GM21529 (cell line): ENCODE results near the gene SNTG2.

Experiments
- ATAC-seq: cut with Tn5 transposase; IDR thresholded peaks from one replicate; pipeline ENCODE4 v1.9.1; 2021; ENCODE audit not compliant: unreplicated experiment

Gene SNTG2

DNA sequence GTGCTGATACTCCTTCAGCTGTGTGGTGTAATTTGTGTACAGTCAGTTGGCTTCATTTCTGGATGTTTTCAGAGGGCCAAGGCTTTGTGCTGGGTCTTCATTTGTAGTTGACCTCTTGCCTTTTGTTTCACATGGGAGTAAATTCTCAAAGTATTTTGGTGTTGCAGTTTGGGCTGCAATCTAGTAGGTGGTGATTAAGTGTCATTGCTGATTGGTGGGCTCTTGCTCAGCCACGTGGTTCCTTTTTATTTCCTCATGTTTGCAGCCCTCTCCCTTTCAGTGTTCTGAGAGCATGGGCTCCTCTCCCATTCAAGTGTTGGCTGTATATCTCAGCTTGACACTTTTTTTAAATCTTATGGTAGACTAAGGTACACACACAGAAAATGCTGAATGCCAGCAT is 96.8 kb downstream of the SNTG2 start:
- no peak for ATAC-seq

DNA sequence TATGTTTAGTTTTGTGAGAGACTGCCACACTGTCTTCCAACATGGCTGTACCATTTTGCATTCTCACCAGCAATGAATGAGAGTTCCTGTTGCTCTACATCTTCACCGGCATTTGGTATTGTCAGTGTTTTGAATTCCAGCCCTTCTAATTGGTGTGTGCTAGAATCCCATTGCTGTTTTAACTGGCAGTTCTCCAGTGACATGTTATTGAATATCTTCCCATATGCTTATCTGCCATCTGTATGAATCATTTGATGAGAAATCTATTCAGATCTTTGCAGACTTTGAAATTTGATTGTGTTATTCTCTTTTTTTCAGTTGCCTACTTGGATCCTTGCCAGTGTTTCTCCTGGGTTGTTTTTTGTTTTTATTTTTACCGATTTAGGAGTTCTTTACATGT is 99.0 kb downstream of the SNTG2 start:
- ATAC-seq, result no peak

- no peak for ATAC-seq
Measured at GRCh38 chr2:1051075-1051474, 100.4 kb downstream of the SNTG2 start.

DNA sequence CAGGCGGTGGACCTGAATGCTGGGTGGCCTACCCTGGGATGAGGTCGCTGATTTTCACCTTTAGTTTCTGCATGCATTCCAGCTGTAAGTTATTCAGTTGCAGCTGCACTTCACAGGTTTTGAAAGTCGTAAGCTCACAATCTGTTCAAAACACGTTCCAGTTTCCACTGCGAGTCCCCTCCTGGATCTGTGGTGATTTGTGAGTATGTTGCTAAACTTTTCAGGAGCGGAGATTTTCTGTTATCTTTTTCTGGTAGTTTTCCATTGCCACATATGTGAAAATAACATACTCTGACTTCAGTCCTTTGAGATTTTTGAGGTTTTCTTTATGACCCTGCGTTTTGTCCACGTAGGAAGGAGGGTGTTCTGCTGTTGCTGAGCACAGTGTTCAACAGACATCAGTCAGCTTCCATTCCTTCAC is 102.1 kb downstream of the SNTG2 start:
- ATAC-seq, result no peak

DNA sequence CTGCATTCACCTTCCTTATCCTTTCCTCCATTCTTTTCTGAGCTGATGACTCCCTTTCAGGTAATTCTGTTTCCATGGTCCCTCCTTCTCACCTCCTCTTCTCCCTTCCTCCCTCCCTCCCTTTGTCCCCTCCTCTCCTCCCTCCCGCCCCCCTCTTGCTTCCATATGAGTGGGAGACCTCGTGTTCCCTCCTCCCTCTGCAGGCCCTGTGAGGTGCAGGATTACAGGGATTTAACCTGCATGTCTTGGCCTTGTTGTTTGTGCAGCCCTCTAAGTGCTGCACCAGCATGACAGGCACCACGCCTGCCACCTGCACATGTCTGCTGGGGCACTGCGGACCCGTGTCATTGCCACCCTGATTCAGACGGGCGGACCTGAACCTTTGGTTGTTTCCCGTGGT is 103.1 kb downstream of the SNTG2 start:
- no peak for ATAC-seq

DNA sequence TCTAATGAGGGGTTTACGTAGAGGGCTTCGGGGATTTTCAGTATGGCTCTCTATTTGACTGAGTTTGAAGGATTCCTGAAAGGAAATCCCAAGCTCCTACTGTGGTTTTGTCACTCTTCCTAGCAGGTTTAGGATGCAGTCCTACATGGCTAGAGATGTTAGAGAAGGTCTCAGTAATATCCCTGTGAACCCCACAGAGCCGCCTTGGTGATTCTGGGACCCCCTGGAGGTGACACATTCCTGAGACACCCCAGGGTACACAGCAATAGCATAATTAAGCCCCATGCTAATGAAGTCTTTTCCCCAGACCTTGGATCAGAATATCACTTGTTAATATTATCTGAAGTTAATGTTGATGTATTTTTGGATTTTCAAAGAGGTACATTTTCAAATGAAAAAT is 103.8 kb downstream of the SNTG2 start:
- ATAC-seq, result no peak

GRCh38 chr2:1055014-1055595 is 104.5 kb downstream of the SNTG2 start:
- ATAC-seq, result no peak

DNA sequence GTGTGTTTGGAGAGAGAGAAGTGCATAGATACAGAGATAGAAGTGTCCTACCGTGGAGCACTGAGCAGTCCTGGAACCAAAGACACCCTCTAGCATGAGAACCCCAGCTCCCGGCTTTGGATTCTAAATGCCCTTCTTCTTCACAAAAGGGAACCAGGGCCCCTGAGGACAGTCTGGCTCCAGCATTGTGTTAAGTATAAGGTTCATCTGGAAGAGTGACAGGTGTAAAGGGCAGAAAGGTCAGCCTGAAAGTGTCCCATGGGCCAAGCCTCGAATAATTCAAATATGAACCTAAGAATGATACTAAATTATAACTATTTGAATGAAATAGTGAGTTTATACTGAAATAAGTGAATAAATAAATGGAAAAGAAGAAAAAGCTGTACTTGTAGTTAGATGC is 109.7 kb downstream of the SNTG2 start:
- ATAC-seq, result no peak

- no peak for ATAC-seq
Measured at GRCh38 chr2:1060987-1061386, 110.3 kb downstream of the SNTG2 start.

- ATAC-seq, result no peak
Measured at GRCh38 chr2:1068241-1068640, 117.6 kb downstream of the SNTG2 start.

- ATAC-seq, result no peak
Measured at GRCh38 chr2:1068822-1069221, 118.2 kb downstream of the SNTG2 start.

- ATAC-seq, result no peak
Measured at GRCh38 chr2:1069847-1070246, 119.2 kb downstream of the SNTG2 start.

GRCh38 chr2:1070601-1071000 is 120.0 kb downstream of the SNTG2 start:
- ATAC-seq, result no peak

DNA sequence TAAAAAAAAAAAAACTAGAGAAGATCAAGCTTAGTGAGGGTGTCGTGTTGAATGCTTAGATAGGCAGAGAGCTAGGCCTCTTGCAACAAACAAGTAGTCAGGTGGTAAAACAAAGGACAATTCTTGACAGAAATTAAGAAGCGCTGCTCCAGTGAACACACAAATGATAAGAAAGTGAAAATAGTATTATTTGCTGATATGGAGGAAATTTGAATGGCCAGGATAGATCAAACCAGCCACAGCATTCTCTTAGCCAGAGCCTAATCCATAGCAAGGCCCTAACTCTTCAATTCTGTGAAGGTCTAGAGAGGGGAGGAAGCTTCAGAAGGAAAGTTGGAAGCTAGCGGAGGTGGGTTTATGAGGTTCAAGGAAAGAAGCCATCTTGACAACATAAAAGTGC is 121.0 kb downstream of the SNTG2 start:
- no peak for ATAC-seq

DNA sequence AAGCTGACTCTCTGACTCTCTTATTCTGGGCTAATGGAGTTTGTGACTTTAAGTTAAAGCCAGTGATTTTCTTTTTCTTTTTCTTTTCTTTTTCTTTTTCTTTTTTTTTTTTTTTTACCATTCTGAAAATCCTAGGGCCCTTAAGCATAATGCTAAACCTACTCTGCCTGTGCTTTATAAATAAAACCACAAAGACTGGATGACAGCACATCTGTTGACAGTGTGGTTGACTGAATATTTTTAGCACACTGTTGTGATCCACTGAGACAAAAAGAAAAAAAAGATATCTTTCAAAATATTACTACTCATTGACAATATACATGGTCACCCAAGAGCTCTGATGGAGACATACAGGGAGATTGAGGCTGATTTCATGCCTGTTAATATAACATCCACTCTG is 121.6 kb downstream of the SNTG2 start:
- no peak for ATAC-seq

GRCh38 chr2:1077911-1078310 is 127.3 kb downstream of the SNTG2 start:
- ATAC-seq, result no peak

DNA sequence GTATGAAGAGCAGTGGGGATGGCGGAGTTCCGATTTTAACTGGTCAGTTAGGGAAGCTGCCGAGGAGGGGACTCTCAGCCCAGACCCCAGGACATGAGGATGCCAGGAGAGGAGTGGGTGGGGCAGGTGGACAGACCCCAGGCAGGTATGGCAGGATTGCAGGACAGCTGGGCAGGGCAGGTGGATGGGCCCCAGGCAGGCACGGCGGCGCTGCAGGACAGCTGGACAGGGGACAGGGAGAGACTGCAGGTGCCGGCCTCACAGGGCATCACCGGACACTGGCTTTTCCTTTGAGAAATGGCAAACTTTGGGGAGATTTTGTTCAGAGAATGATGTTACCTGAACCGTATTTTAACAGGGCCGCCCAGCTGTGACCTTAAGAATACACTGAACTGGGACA is 127.7 kb downstream of the SNTG2 start:
- ATAC-seq, result no peak

DNA sequence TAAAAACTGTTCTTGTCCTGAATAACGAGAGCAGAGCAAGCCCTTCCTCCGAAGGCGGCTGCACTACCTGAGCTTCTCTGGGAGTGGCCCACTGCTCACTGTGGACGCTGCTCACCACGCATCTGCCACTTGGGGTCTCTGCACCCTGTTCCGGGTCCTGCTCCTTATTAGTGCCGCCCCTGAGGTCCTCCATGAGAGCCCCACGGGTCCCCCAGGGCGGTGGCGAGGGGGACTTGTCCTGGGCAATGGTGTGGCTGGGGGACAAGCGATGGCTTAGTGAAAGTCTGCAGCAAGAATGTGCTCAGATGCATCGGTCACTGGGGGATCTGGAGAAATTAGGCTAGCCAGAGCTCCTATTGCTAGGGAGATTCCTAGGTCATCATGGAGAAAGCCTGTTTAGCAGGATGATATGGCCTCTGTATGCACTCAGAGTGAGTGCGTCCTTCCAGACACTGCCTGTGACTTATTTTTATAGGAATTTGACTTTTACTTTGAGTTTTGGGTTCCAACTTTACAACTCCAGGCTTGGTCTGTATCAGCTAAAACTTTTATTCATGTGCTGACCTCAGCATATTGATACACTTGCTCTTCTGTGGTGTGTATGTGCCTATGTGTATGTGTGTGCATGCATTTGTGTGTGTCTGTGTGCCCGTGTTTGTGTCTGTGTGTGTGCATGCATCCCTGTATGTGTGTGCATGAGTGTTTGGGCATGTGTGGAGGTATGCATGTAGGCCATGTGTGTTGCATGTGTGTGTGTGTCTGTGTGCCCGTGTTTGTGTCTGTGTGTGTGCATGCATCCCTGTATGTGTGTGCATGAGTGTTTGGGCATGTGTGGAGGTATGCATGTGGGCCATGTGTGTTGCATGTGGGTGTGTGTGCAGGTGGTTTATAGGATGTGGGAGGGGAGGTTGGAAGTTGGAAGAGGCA is 129.5 kb downstream of the SNTG2 start:
- no peak for ATAC-seq

- no peak for ATAC-seq
Measured at GRCh38 chr2:1081451-1082225, 131.0 kb downstream of the SNTG2 start.

DNA sequence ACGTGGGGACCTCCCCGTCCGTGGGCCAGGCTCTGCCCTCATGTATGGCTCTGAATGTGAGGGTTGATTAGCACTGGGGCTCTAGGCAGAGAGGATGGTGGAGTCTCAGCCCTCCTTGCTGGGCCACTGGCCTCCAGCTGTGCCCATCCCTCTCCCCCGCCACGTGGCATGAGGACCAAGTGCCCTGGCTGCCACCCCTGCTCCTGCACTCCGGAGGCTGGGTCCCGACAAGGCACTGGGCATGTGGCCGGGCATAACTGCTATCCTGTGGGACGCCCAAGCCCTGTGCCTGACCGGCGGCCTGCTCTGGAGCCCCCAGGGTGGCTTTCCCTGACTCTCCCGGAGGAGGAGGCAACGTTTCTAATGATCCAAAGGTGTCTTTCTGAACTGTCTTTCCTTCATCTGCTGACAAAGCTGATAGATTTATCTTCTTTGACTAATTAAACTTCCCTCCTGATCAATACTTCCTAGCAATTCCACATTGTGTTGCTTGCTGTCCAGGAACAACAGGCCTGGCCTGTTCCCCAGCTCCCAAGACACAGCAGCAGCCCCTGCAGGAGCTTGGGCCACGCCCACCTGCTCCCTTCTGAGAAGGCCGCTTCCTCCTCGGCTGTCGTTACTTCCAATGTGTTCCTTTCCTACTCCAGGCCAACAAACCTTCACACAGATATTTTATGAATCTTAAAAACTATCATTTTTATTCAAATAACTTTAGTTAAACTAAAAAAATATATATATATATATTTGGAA is 132.0 kb downstream of the SNTG2 start:
- ATAC-seq, result no peak

- no peak for ATAC-seq
Measured at GRCh38 chr2:1088192-1088860, 137.7 kb downstream of the SNTG2 start.
